Omental fat pad (tissue), 4 donors: ENCODE measurements around the gene CDC14B. TPM values are rescaled to one million over a fixed set of nuclear protein-coding genes. Genes with fewer than 3 reads are reported as not detected.
A peak's percentile ranks its signal among the peaks of the same experiment; 100 is the strongest.

Experiments
- ATAC-seq: fragments of 150-250 bp; one replicate; pipeline ENCODE4 v1.9.1; 2016; ENCODE audit warnings: mild to moderate bottlenecking, moderate library complexity; ENCODE audit not compliant: low FRiP score
- DNase-seq: peaks from one replicate; pipeline ENCODE4 v3.0.0-alpha.2; 2019; ENCODE audit warnings: low spot score
- CTCF ChIP-seq, 3 donors: fragments of 450-650 bp; IDR thresholded peaks; one replicate each; pipeline ENCODE4 v1.5.1; 2016 to 2017; ENCODE audit warnings: antibody characterized with exemption in 3 of 3, mild to moderate bottlenecking in 3 of 3, moderate library complexity in 2 of 3
- total RNA-seq, 4 donors: library from RNA; depleted of rRNA; stranded (reverse); fragments of >200 nt; gene quantifications; one replicate each; pipeline ENCODE4 v1.1.0, GENCODE V29; 2016

CDC14B gene
- total RNA-seq, 4 donors from 2014 or later = 14.4 to 40.5 (median 21.5) TPM

GRCh38 chr9:96491079-96491879, 128.4 kb downstream of the CDC14B start:
- no peak for DNase-seq
- ATAC-seq = no peak
- no peak for TF ChIP-seq CTCF (IDR thresholded peaks at IDR 0.05)

DNA sequence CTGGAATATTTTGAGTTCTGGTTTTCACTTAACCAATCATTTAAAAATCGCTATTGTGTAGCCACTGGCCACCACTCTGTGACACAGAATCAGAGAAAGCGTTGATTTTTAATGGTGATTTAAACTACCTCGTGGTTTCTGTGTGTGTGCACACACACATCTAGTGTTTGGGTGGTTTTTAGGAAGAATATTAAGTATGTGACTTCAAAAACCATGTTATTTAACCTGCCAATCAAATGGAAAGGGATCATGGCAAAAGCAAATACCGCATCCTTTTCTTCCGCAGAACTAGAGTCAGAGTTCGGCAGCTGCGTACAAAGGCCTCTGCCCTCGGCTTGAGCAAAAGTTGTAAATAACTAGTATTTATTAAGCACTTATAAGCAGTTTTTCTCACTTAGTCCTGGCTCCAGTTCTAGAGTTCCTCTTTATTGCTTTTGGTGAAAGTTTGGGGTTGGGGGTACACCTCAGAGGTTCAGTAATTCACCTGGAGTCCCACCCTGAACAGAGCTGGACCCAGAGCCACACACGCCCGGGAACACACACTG, 129.0 kb downstream of the CDC14B start:
- ATAC-seq (no peak), DNase-seq (no peak)
- no peak for TF ChIP-seq CTCF (IDR thresholded peaks at IDR 0.05)

DNA sequence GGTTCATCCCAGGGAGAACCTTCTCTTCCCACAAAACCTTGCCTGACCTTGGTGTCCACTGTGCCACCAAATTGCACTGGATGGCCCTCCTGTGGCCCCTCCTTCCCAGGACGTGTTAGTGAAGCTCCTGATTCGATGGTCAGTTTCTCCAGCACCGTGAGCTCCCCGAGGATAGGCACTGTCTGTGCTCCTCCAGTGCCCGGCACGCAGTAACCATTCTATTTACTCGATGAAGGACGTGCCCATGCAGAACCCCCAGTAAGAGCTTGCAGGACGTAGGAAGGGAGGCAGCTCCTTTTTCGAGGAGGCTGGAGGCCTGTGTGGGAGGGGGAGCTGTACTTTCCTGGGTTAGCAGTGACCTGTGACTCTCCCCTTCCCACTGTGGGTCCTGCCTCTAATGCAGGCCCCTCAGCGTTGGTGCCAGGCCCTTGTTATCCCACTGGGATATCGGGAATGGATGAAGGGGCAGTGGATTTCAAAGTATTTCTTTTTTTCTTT, 130.1 kb downstream of the CDC14B start:
- ATAC-seq (no peak), DNase-seq (no peak)
- TF ChIP-seq CTCF (IDR thresholded peaks at IDR 0.05) = no peak

DNA sequence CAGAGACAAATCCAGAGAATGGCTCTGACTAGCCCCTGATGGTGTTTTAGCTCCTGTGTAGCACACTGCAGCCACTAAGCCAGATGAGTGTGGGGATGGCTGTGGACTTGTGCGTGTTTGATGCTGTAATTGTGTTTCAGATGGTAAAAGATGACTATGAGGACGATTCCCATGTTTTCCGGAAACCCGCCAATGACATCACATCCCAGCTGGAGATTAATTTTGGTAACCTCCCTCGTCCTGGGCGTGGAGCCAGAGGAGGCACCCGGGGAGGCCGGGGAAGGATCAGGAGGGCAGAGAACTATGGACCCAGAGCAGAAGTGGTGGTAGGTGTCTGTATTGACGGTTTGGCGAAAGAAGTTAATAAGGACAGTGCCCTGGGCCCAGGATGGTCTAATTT, 131.7 kb downstream of the CDC14B start:
- ATAC-seq (no peak), DNase-seq (no peak)
- TF ChIP-seq CTCF (IDR thresholded peaks at IDR 0.05) = no peak

DNA sequence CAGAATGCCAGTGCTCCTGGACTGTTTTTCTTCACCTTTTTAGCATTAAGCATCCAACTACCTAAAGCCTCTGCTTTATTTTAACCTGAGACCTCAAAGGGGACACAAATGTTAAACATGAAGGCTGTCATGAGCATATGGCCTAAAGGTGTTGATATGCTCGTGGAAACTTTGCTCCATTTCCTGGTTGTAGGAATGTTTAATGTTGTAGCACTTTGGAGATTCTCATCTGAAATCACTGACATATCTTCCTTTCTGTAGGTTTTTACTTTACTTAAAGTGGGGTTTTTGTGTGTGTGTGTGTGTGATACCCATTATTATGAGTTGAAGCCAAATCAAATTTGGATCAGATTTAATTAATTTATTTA, 132.6 kb downstream of the CDC14B start:
- no peak for ATAC-seq
- TF ChIP-seq CTCF (IDR thresholded peaks at IDR 0.05) = no peak
- DNase-seq = no peak

DNA sequence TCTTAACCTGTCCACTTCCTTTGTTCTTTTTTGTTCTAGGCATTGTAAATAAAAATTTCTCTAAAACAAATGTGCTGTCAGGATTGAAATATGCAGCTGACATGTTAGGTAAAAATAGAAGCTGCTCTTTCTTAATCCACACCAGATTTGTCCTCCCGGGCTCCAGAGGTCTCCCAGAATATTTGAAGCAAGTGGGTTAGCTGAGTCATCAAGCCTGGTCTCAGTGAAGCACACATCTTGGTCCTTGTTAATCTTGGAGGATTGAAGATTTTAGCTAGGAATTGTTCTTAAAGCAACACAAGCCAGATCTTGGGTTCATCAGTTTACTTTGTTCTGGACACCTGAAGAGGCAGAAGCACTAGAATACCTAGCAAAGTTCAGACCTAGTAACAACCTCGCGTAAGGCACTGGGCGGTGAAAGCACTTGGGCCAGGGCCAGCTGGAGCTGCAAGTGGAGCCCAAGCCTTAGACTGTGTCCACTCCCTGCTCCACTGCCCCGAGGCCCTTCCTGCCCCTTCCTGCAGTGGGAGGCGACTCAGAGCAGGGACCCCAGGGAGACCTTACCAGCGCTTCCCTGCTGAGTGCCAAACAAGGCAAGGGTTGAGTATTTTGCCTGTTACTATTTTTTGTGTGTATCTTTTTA, 133.1 kb downstream of the CDC14B start:
- no peak for TF ChIP-seq CTCF (IDR thresholded peaks at IDR 0.05)
- DNase-seq (no peak), ATAC-seq (peak; percentile 62)
